HEK293T (cell line): ENCODE data around the gene FAM229B.

Experiments
- ARNT ChIP-seq: fragments of 450-650 bp; IDR thresholded peaks from 2 replicates; pipeline ENCODE4 v1.6.1; 2017; ENCODE audit warnings: mild to moderate bottlenecking
- HDGF ChIP-seq: fragments of 450-650 bp; IDR thresholded peaks from 2 replicates; pipeline ENCODE4 v1.6.1; 2017; ENCODE audit warnings: antibody characterized with exemption, borderline replicate concordance
- NFRKB ChIP-seq: fragments of 450-650 bp; IDR thresholded peaks from 2 replicates; pipeline ENCODE4 v1.6.1; 2016; ENCODE audit warnings: mild to moderate bottlenecking, moderate library complexity
- ZNF384 ChIP-seq: fragments of 450-650 bp; IDR thresholded peaks from 2 replicates; pipeline ENCODE4 v1.6.1; 2016

DNA sequence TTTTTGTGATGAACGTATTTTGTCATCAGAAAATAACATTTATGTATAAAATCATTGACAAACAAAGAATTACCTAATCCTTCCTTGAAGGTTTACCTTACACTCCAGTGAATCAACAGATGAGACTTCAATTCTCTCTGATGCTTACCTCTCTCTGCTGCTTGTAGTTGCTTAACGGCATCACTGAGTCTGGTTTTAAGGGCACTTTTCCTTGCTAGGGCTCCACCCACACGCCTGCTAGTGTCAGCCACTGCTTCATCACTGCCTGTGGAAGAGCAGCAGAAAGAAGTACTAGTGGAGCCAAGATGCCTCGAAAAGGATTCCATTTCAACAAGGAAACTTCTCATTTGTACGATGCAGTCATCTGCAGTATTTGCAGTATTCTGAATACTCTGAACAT is 63.0 kb downstream of the FAM229B start:
- TF ChIP-seq ARNT (no peak), HDGF (no peak), NFRKB (no peak), ZNF384 (no peak)
